Right ventricle myocardium inferior (tissue), 1 donor: Measurements from ENCODE around the gene ATAD1. TPM values are rescaled to one million over a fixed set of nuclear protein-coding genes. Genes with fewer than 3 reads are reported as not detected.
"Not testable (repeated sequence)": the region's sequence is repeated elsewhere in the genome, so short reads cannot be mapped to it uniquely, and the experiment has no call there.

Experiments used
- ATAC-seq: fragments of 200-7000 bp; cut with Tn5 transposase; one replicate; pipeline ENCODE4 v1.9.1; 2020; ENCODE audit warnings: mild to moderate bottlenecking, moderate library complexity
- DNase-seq: peaks from one replicate; pipeline ENCODE4 v3.0.0; 2021; ENCODE audit errors: missing footprints
- intact Hi-C: fragments of 100-400 bp; cut with DNase I; formaldehyde crosslinking; loops from one replicate; pipeline ENCODE4 v1.11.0; 2022
- total RNA-seq: library from RNA; stranded (reverse); fragmentation: NEBNext Ultra II Directional; extraction: Animal tissue kit (Norgen Biotek cat#: 25700); gene quantifications from one replicate; pipeline ENCODE4 v1.2.1, GENCODE V29; 2021
- donor health status: DM: no; HTN: yes; CAD: no; lungs with severe emphysema.

The ATAD1 gene
- total RNA-seq, 1 donor from 2014 or later = 98.2 TPM

- ATAC-seq = peak; percentile 35
- intact Hi-C loops = no loop called here
- DNase-seq = no peak
These were observed 77.8 kb downstream of the ATAD1 start for GRCh38 chr10:87740254-87740655.

- no peak for ATAC-seq
- intact Hi-C loops = no loop called here
- no peak for DNase-seq
These were observed 78.3 kb downstream of the ATAD1 start for GRCh38 chr10:87739703-87740102.

DNA sequence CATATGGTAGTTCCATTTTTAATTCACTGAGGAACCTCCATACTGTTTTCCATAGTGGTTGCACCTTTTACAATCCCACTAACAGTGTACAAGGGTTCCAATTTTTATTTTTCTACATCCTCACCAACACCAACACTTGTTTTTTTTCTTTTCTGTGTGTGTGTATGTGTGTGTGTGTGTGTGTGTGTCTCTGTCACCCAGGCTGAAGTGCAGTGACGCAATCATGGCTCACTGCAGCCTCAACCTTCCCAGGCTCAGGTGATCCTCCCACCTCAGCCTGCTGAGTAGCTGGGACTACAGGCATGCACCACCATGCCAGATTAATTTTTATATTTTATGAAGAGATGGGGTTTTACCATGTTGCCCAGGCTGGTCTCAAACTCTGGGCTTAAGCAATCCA, 79.8 kb downstream of the ATAD1 start:
- ATAC-seq, DNase-seq, intact Hi-C loops: not testable (repeated sequence)

- DNase-seq (no peak), ATAC-seq (peak; percentile 79)
- intact Hi-C loops = loop anchor here (1.0 to 2.0 kb wide), 2 partner anchors 79 to 202 kb away; no protein-coding TSS in a partner anchor
These were observed 82.8 kb downstream of the ATAD1 start for GRCh38 chr10:87734987-87735827.

DNA sequence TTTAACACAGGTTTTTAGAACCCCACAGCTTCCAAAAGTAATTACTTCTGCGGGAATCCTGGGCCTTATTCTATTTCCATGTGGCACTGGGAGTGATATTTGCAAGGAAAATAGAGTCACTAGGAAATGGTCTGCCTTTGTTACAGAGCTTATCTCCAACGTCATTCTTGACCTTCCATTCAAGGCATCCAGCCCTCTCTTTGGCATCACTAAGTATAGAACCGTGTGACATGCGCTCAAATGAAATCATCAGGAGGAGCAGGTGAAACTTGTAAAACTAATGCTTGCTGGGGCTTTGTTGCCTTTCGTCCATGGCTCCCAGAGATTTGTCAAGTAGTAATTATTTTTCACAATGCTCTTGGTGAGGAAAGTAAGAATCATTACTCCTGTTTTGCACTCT, 84.9 kb downstream of the ATAD1 start:
- intact Hi-C loops = no loop called here
- no peak for DNase-seq
- no peak for ATAC-seq

DNA sequence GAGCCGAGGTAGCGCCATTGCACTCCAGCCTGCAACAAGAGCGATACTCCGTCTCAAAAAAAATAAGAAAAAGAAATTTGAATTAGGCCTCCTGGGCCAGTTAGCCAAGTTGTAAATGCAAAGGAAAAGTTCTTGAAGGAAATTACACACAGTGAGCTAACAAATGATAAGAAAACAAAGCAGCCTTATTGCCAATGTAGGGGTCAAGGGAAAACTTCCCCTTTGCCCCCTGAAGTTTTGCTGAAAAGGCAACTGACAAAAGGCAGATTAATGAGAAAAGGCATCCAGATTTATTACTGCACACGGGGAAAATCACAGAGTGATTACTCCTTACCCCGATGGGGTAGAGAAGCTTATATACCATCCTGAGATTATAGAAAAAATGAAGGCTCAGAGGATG, 88.1 kb downstream of the ATAD1 start:
- ATAC-seq (no peak), DNase-seq (no peak)
- intact Hi-C loops = no loop called here

DNA sequence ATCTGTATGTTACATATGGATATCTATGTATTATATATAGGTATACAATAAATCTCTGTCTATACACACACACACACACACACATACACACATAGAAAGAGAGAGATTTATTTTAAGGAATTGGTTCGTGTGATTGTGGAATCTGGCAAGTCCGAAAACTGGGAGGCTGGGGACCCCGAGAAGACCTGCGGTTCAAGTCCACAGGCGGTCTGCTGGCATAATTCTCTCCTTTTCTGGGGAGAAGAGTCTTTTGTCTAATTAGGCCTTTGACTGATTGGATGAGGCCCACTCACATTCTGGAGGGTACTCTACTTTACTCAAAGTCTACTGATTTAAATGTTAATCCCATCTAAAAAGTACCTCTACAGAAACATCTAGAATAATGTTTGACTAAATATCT, 93.2 kb downstream of the ATAD1 start:
- no peak for ATAC-seq
- DNase-seq = no peak
- intact Hi-C loops = no loop called here

- DNase-seq (no peak), ATAC-seq (no peak)
- intact Hi-C loops = no loop called here
These were observed 94.5 kb downstream of the ATAD1 start for GRCh38 chr10:87723500-87723899.

DNA sequence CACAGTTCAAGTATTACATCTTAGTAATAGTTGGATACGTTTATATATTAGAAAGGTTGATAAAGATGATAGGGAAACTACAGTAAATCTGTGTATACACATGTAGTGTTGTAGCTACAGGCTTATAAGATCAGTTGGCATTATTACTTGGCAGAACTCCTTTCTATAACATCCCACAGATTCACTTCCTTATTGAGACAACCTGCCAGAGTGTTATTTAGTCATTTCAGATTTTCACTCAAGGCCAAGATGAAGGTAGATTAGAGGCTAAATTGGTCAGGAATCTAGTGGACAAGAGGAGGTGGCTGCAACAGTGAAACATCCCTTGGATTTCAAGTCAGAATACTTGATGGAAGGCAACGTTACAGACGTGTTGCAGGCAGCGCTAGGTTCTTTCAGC, 95.3 kb downstream of the ATAD1 start:
- intact Hi-C loops = no loop called here
- ATAC-seq (no peak), DNase-seq (no peak)

- intact Hi-C loops = no loop called here
- no peak for ATAC-seq
These were observed 96.2 kb downstream of the ATAD1 start for GRCh38 chr10:87721781-87722180.

GRCh38 chr10:87720665-87721064, 97.4 kb downstream of the ATAD1 start:
- intact Hi-C loops = no loop called here
- no peak for ATAC-seq

More at GRCh38 chr10:87721781-87722180, 96.2 kb downstream of the ATAD1 start:
- DNase-seq = no peak

GRCh38 chr10:87716348-87716670, 101.7 kb downstream of the ATAD1 start:
- intact Hi-C loops = no loop called here

More at GRCh38 chr10:87720665-87721064, 97.4 kb downstream of the ATAD1 start:
- DNase-seq = no peak

GRCh38 chr10:87715552-87716347, 102.3 kb downstream of the ATAD1 start:
- ATAC-seq (peak; percentile 50), DNase-seq (no peak)
- intact Hi-C loops = no loop called here

More at GRCh38 chr10:87716348-87716670, 101.7 kb downstream of the ATAD1 start:
- no peak for DNase-seq
- ATAC-seq = peak; percentile 26

DNA sequence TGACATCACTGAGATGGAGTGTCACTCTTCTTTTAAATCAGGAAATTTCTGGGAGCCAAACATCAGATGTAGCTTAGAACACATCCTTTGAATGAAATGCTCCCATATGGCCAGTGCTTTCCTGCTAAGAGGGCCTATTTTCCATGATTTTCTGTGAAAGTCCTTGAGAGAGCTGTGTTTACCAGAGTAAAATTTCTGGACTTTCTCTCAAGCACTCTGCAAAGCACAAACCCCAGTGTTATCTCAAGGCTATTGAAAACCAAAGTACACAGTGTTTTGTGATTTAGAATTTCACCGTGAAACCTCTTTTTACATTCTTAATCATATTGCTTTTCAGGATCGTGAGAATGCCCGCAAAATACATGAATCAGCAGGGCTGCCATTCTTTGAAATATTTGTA, 104.3 kb downstream of the ATAD1 start:
- ATAC-seq = no peak
- DNase-seq = no peak
- intact Hi-C loops = no loop called here

GRCh38 chr10:87712913-87713616, 105.0 kb downstream of the ATAD1 start:
- intact Hi-C loops = no loop called here
- DNase-seq (no peak), ATAC-seq (peak; percentile 34)

- no peak for ATAC-seq
- no peak for DNase-seq
- intact Hi-C loops = no loop called here
These were observed 110.8 kb downstream of the ATAD1 start for GRCh38 chr10:87707254-87707653.

DNA sequence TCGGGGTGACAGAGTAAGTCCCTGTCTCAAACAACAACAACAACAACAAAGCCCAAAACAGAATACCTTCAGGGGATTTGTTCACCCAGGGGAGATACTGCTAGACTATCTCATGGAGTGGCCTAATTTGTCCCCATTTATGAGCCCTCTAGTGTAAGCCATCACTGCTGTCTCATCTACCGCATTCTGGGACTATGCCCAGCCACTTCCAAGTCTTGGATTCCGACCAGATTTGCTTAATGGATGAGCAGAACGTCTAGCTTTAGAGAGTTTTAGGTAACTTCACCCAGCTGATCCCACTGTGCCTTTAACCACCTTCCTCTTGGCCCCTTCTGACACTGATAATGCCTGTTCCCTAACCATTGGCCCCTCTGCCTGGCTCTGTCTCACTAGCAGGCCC, 111.3 kb downstream of the ATAD1 start:
- ATAC-seq = no peak
- no peak for DNase-seq
- intact Hi-C loops = no loop called here

DNA sequence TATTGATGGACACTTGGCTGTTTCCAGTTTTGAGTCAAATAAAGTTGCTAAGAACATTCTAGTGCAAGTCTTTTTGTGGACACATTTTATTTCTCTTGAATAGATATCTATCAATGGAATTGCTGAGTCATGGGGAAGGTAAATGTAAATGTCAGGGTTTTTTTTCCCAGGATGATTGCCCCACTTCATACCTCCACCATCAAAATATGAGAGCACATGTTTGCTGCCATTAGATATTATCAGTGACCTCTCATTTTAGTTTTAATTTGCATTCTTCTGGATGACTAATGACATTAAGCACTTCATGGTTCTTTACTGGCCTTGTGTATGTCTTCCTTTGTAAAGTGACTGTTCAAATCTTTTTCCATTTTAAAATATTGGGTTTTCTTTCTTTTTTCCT, 112.7 kb downstream of the ATAD1 start:
- DNase-seq = no peak
- intact Hi-C loops = no loop called here
- no peak for ATAC-seq

DNA sequence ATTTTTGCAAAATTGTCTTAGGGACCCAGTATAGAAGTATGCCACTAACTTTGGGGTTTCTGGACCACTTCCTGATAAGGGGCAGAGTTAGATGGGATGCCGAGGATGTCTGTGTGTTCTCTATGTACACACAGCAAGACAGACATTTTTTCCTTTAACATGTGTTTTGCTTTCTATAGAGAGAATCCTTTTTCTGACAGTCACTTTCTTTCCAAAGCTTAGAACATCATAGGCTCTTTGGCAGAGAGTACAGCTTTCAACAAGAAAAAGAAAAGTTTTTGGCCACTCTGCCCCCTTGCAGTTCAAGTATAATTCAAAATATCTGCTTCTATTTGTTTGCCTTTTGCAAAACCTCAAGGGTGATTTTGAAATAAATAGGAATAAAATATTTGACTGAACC, 114.3 kb downstream of the ATAD1 start:
- DNase-seq (no peak), ATAC-seq (no peak)
- intact Hi-C loops = no loop called here

DNA sequence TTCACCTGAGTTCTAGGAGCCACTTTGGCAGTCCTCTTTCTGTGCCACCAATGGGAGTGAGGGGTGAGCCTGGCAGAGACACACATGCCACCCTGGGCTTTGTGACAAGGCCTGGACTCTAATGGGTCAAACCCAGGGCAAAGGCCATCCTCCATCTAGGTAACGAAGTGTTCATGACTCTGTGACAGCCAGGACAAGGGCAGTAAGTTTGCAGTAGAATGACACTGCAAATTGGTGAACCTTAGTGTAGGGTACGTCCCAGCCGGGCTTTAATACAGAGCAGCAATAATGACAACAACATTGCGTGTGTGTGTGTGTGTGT, 115.1 kb downstream of the ATAD1 start:
- ATAC-seq = no peak
- intact Hi-C loops = no loop called here
- no peak for DNase-seq
